H1 (cell line): ENCODE data around the gene SMTNL1. TPM values are rescaled to one million over a fixed set of nuclear protein-coding genes. Genes with fewer than 3 reads are reported as not detected.

Source experiments
- CTCF ChIA-PET: fragments of 300-600 bp; sonication (Branson Sonifier 250); formaldehyde crosslinking; loops from one replicate; lab custom pipeline; 2021; ENCODE audit not compliant: partially characterized antibody; lab: Charles Lee
- POLR2A ChIA-PET: fragments of 300-600 bp; sonication (Branson Sonifier 250); formaldehyde crosslinking; loops from one replicate; lab custom pipeline; 2021; ENCODE audit warnings: inconsistent platforms; ENCODE audit not compliant: partially characterized antibody; lab: Charles Lee
- DNase-seq, 2 experiments: peaks; one replicate each; pipeline versions ENCODE4 v3.0.0 to v3.0.0-alpha.2; 2010 to 2022; ENCODE audit warnings: low spot score in 2 of 2, low read depth in 1 of 2, mixed read lengths in 1 of 2
- FAIRE-seq: peaks from 2 replicates; lab custom pipeline; 2011; peaks lifted over from hg19 to GRCh38; lab: Jason Lieb, UNC
- H2AFZ ChIP-seq: 2 replicates; pipeline ENCODE4 v1.8.1; 2012; ENCODE audit warnings: low read length, inconsistent platforms
- H2AK5ac ChIP-seq: 2 replicates; pipeline ENCODE4 v1.6.1; 2013; ENCODE audit warnings: low read depth, low read length
- H2BK120ac ChIP-seq: replicated peaks from 2 replicates; pipeline ENCODE3; 2013; ENCODE audit warnings: low read depth, low read length, inconsistent platforms
- H2BK12ac ChIP-seq: 2 replicates; pipeline ENCODE4 v1.6.1; 2013; ENCODE audit warnings: low read depth, low read length
- H2BK15ac ChIP-seq: 2 replicates; pipeline ENCODE4 v1.6.1; 2013; ENCODE audit warnings: low read length
- H2BK20ac ChIP-seq: 2 replicates; pipeline ENCODE4 v1.6.1; 2013; ENCODE audit warnings: low read length
- H2BK5ac ChIP-seq: 2 replicates; pipeline ENCODE4 v1.6.1; 2013; ENCODE audit warnings: low read depth, low read length
- H3K14ac ChIP-seq: 2 replicates; pipeline ENCODE4 v1.6.1; 2013; ENCODE audit warnings: inconsistent platforms; ENCODE audit not compliant: insufficient read length
- H3K18ac ChIP-seq: 2 replicates; pipeline ENCODE4 v1.6.1; 2013; ENCODE audit warnings: low read length; ENCODE audit errors: extremely low read depth
- H3K23ac ChIP-seq: 2 replicates; pipeline ENCODE4 v1.6.1; 2013; ENCODE audit warnings: inconsistent platforms; ENCODE audit not compliant: insufficient read length
- H3K23me2 ChIP-seq: 2 replicates; pipeline ENCODE4 v1.6.1; 2013; ENCODE audit warnings: low read depth, low read length
- H3K27ac ChIP-seq: 2 replicates; pipeline ENCODE4 v1.6.1; 2011; ENCODE audit warnings: low read depth, low read length, inconsistent platforms
- H3K27me3 ChIP-seq, 4 experiments: replicated peaks in 1 of 4; 1 replicate in 1 of 4; 2 replicates in 3 of 4; pipeline versions ENCODE4 v1.6.1 to v1.8.1; 2011 to 2013; ENCODE audit warnings: low read length in 3 of 4, mild to moderate bottlenecking in 3 of 4, inconsistent platforms in 2 of 4, mixed read lengths in 2 of 4, moderate library complexity in 1 of 4; ENCODE audit not compliant: control insufficient read depth in 3 of 4, insufficient read depth in 3 of 4; ENCODE audit errors: extremely low read depth in 1 of 4
- H3K36me3 ChIP-seq, 4 experiments: 2 replicates each; pipeline versions ENCODE4 v1.6.1 to v1.8.1; 2011 to 2013; ENCODE audit warnings: mild to moderate bottlenecking in 4 of 4, low read length in 3 of 4, moderate library complexity in 2 of 4, control low read depth in 1 of 4, inconsistent platforms in 1 of 4; ENCODE audit not compliant: insufficient read depth in 4 of 4, control insufficient read depth in 2 of 4
- H3K4ac ChIP-seq: replicated peaks from 2 replicates; pipeline ENCODE3; 2013; ENCODE audit warnings: low read length, low read depth, mixed read lengths, inconsistent platforms; ENCODE audit not compliant: insufficient read length
- H3K4me1 ChIP-seq, 4 experiments: replicated peaks in 1 of 4; 1 replicate in 1 of 4; 2 replicates in 3 of 4; pipeline versions ENCODE4 v1.6.1 to v1.8.1; 2011 to 2013; ENCODE audit warnings: low read length in 3 of 4, inconsistent platforms in 2 of 4, mixed read lengths in 1 of 4; ENCODE audit not compliant: insufficient read depth in 4 of 4, control insufficient read depth in 3 of 4
- H3K4me2 ChIP-seq, 2 experiments: 2 replicates each; pipeline versions ENCODE4 v1.6.1 to v1.8.1; 2011 to 2013; ENCODE audit warnings: low read depth in 2 of 2, low read length in 2 of 2, control low read depth in 1 of 2, inconsistent platforms in 1 of 2, mild to moderate bottlenecking in 1 of 2; ENCODE audit not compliant: insufficient read depth in 1 of 2
- H3K4me3 ChIP-seq, 4 experiments: fragments of 200-600, 300-600 bp in 1 of 4; sonication (generic), shearing (Covaris generic), sonication (Bioruptor Twin) in 1 of 4; 2 replicates each; pipeline versions ENCODE4 v1.5.1 to v1.8.1; 2011 to 2016; ENCODE audit warnings: low read length in 4 of 4, low read depth in 3 of 4, control low read depth in 2 of 4, inconsistent platforms in 2 of 4, mild to moderate bottlenecking in 2 of 4, mixed read lengths in 1 of 4, moderate library complexity in 1 of 4; ENCODE audit not compliant: insufficient read depth in 2 of 4; ENCODE audit errors: extremely low read depth in 1 of 4
- H3K56ac ChIP-seq: replicated peaks from 2 replicates; pipeline ENCODE3; 2013; ENCODE audit warnings: low read depth, mild to moderate bottlenecking, mixed read lengths, low read length, inconsistent platforms; ENCODE audit not compliant: insufficient read length
- H3K79me1 ChIP-seq: 2 replicates; pipeline ENCODE4 v1.6.1; 2013; ENCODE audit warnings: low read depth, low read length, control low read depth
- H3K79me2 ChIP-seq, 2 experiments: 2 replicates each; pipeline versions ENCODE4 v1.6.1 to v1.8.1; 2012 to 2013; ENCODE audit warnings: low read length in 2 of 2, mild to moderate bottlenecking in 2 of 2, inconsistent platforms in 1 of 2; ENCODE audit not compliant: insufficient read depth in 2 of 2, control insufficient read depth in 1 of 2
- H3K9ac ChIP-seq, 4 experiments: replicated peaks in 1 of 4; 1 replicate in 1 of 4; 2 replicates in 3 of 4; pipeline versions ENCODE4 v1.6.1 to v1.8.1; 2011 to 2013; ENCODE audit warnings: low read depth in 3 of 4, low read length in 3 of 4, control low read depth in 2 of 4, mild to moderate bottlenecking in 2 of 4, moderate library complexity in 2 of 4, inconsistent platforms in 1 of 4; ENCODE audit errors: extremely low read depth in 1 of 4
- H3K9me3 ChIP-seq, 2 experiments: 2 replicates each; pipeline versions ENCODE4 v1.6.1 to v1.8.1; 2012 to 2013; ENCODE audit warnings: mild to moderate bottlenecking in 2 of 2, moderate library complexity in 2 of 2, control low read depth in 1 of 2, inconsistent platforms in 1 of 2, low read depth in 1 of 2, low read length in 1 of 2, mixed read lengths in 1 of 2; ENCODE audit not compliant: insufficient read depth in 2 of 2
- H4K20me1 ChIP-seq, 2 experiments: replicated peaks in 1 of 2; 2 replicates each; pipeline versions ENCODE3 to v1.8.1; 2011 to 2013; ENCODE audit warnings: inconsistent platforms in 2 of 2, low read length in 2 of 2, mild to moderate bottlenecking in 1 of 2; ENCODE audit not compliant: insufficient read depth in 2 of 2, control insufficient read depth in 1 of 2
- H4K5ac ChIP-seq: 2 replicates; pipeline ENCODE4 v1.6.1; 2013; ENCODE audit warnings: low read length, low read depth, mixed read lengths, inconsistent platforms; ENCODE audit not compliant: insufficient read length
- H4K8ac ChIP-seq: 2 replicates; pipeline ENCODE4 v1.8.0; 2013; ENCODE audit warnings: mild to moderate bottlenecking, moderate library complexity, low read length, inconsistent platforms; ENCODE audit not compliant: insufficient read depth; ENCODE audit errors: extremely low read depth
- H4K91ac ChIP-seq: replicated peaks from 2 replicates; pipeline ENCODE3; 2013; ENCODE audit warnings: low read length, mixed read lengths, inconsistent platforms; ENCODE audit not compliant: insufficient read length
- CREB1 ChIP-seq: IDR thresholded peaks from 2 replicates; pipeline ENCODE4 v1.6.1; 2012; ENCODE audit warnings: inconsistent platforms
- POLR2A ChIP-seq, 2 experiments: IDR thresholded peaks; 1 replicate in 1 of 2; 2 replicates in 1 of 2; pipeline ENCODE4 v1.6.1; 2011; ENCODE audit warnings: low read depth in 2 of 2, low read length in 2 of 2, mild to moderate bottlenecking in 2 of 2; ENCODE audit errors: control extremely low read depth in 1 of 2
- RNF2 ChIP-seq: fragments of 200-900, 300-1000 bp; sonication (generic); IDR thresholded peaks from 2 replicates; pipeline ENCODE4 v1.7.1; 2016; ENCODE audit warnings: borderline replicate concordance, low read depth, mild to moderate bottlenecking, antibody characterized with exemption, low read length; ENCODE audit not compliant: poor library complexity, severe bottlenecking; ENCODE audit errors: missing control alignments
- TAF1 ChIP-seq: IDR thresholded peaks from 2 replicates; pipeline ENCODE4 v1.6.1; 2011; ENCODE audit warnings: mild to moderate bottlenecking, low read depth, low read length
- WGBS, 2 experiments: shearing (Covaris generic) in 1 of 2; methylation state at CpG; one replicate each; pipeline versions ENCODE4 v1.1.6 to v1.1.7; 2013 to 2015; ENCODE audit warnings: low lambda C conversion rate in 2 of 2, mixed read lengths in 2 of 2, inconsistent platforms in 1 of 2, low coverage in 1 of 2, missing lambda C conversion rate in 1 of 2; ENCODE audit not compliant: insufficient replicate concordance in 2 of 2, insufficient coverage in 1 of 2, insufficient read length in 1 of 2; ENCODE audit errors: extremely low coverage in 1 of 2, missing lambda C conversion rate in 1 of 2; 5-methylcytosine and 5-hydroxymethylcytosine counted together
- polyA plus RNA-seq, 7 experiments: library from polyadenylated mRNA; depleted of rRNA in 3 of 7; stranded (reverse) in 5 of 7; unstranded in 2 of 7; fragments of >200 nt in 5 of 7; fragments of 200-250 nt in 2 of 7; gene quantifications; 1 replicate in 5 of 7; 2 replicates in 1 of 7; 4 replicates in 1 of 7; pipeline versions ENCODE4 v1.2.1 to v1.2.3, GENCODE V29; 2011 to 2013; ENCODE audit warnings: missing spikeins in 2 of 7, mixed read lengths in 2 of 7
- total RNA-seq: library from RNA; stranded (reverse); fragmentation: NEBNext Ultra II Directional; extraction: Animal tissue kit (Norgen Biotek cat#: 25700); gene quantifications from 2 replicates; pipeline ENCODE4 v1.2.1, GENCODE V29; 2021

The SMTNL1 gene
- total and polyA plus RNA-seq, 2 of the 8 experiments (the other 6 are each of a cell fraction or from before 2014, with no cell fraction given), result 0.18 TPM; not detected in 1

DNA sequence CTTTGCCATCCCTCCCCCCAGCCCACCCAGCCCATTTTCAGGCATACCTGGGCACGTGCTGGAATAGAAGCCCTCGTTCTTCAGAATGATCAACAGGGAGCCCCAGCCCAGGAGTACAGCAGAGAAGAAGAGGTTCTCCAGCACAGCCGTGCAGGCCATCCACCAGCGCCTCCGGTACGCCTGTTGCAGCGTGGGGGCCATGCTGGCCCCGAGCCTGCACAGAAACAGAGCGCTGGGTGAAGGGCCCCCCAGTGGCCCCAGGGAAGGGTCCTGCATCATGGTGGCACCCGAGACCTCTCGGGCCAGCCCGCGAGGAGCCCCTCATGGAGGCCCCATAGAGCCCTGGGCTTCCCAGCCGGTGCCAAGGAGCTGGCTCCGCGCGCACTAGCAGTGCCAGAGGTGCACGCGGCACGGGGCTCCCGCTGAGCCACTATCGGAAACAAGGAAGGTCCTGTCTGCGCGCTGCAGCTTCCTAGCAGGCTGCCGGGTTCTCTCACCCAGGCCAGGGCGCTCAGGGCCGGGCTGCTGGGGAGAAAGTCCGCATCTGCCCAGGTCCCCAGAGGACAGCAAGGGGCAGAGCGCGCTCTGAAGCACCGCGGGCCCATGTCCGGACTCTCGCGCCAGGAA is 23.4 kb upstream of the SMTNL1 start:
- Histone ChIP-seq H3K4me2 (peak overlapping the region; percentile 56 to 95), H2BK5ac (no peak overlapping the region), H3K56ac (peak overlapping the region; percentile 8), H2BK120ac (no peak overlapping the region), H3K36me3 (no peaks in the 10 kb centered on the region), H4K91ac (peak overlapping the region; percentile 22), H3K23ac (no peak overlapping the region), H3K27me3 (peaks cover 0 to 21% (median 10%) of the 10 kb centered on the region in 4 experiments; a peak in 4 of 7 replicates), H2BK12ac (peak overlapping the region; percentile 60; the same call in 1 of the 2 replicates), H3K4ac (peak overlapping the region; percentile 66), H2BK20ac (no peak overlapping the region), H4K8ac (peak overlapping the region; percentile 91), H2BK15ac (no peak overlapping the region), H2AFZ (peak overlapping the region; percentile 48; the same call in 1 of the 2 replicates), H3K79me2 (peaks cover 0 to 17% of the 10 kb centered on the region in 2 experiments; a peak in 3 of 4 replicates), H3K9ac (peak overlapping the region; percentile 46 to 77 (median 56); a peak in 6 of 7 replicates), H4K5ac (no peak overlapping the region), H3K18ac (peak overlapping the region; percentile 87), H3K4me1 (peaks cover 3 to 10% (median 5%) of the 10 kb centered on the region in 4 experiments), H2AK5ac (0 out of 2 replicates have a peak overlapping the region, but pooled peaks have one; percentile 13), H3K14ac (no peak overlapping the region), H3K79me1 (0 out of 2 replicates have a peak, but pooled peaks cover 2% of the 10 kb centered on the region), H4K20me1 (peaks cover 2 to 3% of the 10 kb centered on the region in 2 experiments), H3K23me2 (peaks cover 19% of the 10 kb centered on the region; the same call in 1 of the 2 replicates), H3K4me3 (peak overlapping the region; percentile 49 to 76 (median 68)), H3K27ac (no peak overlapping the region), H3K9me3 (no peaks in the 10 kb centered on the region)
- 8% methylated on average over 35 of the region's 35 CpGs; no CpG with 5 or more reads in 1 of the 2 experiments for WGBS, 2 experiments
- ChIA-PET POLR2A (interaction anchor here (0.9 to 8.4 kb wide), 22 partner anchors 9 to 227 kb away, joined by 3 to 110 read pairs (median 8); partner anchors contain the start of genes RTN4RL2, SELENOH, SMTNL1 and TIMM10), CTCF (interaction anchor here (0.7 to 25.4 kb wide), 10 partner anchors 13 to 168 kb away, joined by 3 to 1146 read pairs (median 4); partner anchors contain the start of gene TIMM10)
- no peak for FAIRE-seq
- DNase-seq, result no peak
- TF ChIP-seq RNF2 (no peak), POLR2A (IDR thresholded peaks at IDR 0.05; ENCODE audit: control extremely low read depth in 1 of 2, low read depth in 2 of 2, low read length in 2 of 2) (no peak; a peak in 1 of 3 replicates), TAF1 (no peak), CREB1 (no peak)
